Measurements from ENCODE around the gene RRAGB. TPM values are rescaled to one million over a fixed set of nuclear protein-coding genes. Genes with fewer than 3 reads are reported as not detected.
A peak's percentile ranks its signal among the peaks of the same experiment; 100 is the strongest.
"Not testable (repeated sequence)": the region's sequence is repeated elsewhere in the genome, so short reads cannot be mapped to it uniquely, and the experiment has no call there.

RRAGB gene
- total RNA-seq, 1 experiment from 2014 or later: 8.4 TPM

DNA sequence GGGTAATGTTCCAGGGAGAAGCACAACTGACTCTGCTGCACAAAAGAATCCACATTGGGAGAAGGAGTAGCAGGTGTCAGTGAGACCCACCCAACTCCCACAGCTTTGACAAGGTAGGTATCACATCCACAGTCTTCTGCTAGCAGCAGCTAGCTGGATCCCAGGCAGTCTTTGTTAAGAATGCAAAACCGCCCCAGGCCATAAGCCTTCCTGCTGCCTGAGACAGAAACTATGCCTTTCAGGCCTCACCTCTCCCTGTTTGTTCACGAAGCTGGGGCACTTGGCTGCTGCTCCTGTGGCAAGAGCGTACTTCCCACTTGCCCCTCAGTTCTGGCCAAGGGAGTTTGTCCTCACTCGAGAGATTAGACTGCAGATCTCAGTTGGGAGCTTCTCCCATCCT, 21.4 kb downstream of the RRAGB start:
- no peaks in the 10 kb centered on the region; the same call in 1 of the 2 replicates for H3K36me3 ChIP-seq
- H3K4me3 ChIP-seq: no peak overlapping the region
- H3K27me3 ChIP-seq: no peaks in the 10 kb centered on the region
- no peaks in the 10 kb centered on the region for H3K9me3 ChIP-seq (replicated peaks)
- no peaks in the 10 kb centered on the region for H3K4me1 ChIP-seq
- DNase-seq: no peak
- no peak overlapping the region for H3K27ac ChIP-seq

DNA sequence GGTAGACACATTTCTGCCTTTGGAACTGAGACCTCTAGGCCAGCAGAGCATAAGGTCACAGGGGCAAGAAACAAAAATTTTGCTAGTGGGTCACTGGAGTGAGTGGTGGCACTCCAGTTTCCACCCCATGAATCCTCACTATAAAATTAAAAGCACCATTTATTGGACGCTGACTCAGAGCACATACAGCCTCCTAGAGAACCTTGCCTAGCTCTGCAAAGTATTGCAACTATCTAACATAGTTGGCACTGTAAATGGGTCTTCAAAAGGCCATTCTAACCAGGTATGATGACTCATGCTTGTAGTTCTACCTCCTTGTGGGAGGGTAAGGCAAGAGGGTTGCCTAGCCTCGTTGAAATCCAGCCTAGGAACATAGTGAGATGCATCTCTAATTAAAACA, 25.1 kb downstream of the RRAGB start:
- Histone ChIP-seq H3K36me3 (no peaks in the 10 kb centered on the region), H3K27ac (no peak overlapping the region), H3K4me1 (no peaks in the 10 kb centered on the region), H3K27me3 (no peaks in the 10 kb centered on the region), H3K4me3 (no peak overlapping the region), H3K9me3 (replicated peaks) (no peaks in the 10 kb centered on the region)
- DNase-seq: no peak

DNA sequence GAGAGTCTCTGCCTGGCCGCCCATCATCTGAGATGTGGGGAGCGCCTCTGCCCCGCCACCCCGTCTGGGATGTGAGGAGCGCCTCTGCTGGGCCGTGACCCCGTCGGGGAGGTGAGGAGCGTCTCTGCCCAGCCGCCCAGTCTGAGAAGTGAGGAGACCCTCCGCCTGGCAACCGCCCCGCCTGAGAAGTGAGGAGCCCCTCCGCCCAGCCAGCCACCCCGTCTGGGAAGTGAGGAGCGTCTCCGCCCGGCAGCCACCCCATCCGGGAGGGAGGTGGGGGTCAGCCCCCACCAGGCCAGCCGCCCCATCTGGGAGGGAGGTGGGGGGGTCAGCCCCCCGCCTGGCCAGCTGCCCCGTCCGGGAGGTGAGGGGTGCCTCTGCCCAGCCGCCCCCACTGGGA, 30.9 kb downstream of the RRAGB start:
- H3K4me3 ChIP-seq; H3K9me3 ChIP-seq (replicated peaks); H3K4me1 ChIP-seq; H3K36me3 ChIP-seq; DNase-seq; H3K27ac ChIP-seq; H3K27me3 ChIP-seq: not testable (repeated sequence)

DNA sequence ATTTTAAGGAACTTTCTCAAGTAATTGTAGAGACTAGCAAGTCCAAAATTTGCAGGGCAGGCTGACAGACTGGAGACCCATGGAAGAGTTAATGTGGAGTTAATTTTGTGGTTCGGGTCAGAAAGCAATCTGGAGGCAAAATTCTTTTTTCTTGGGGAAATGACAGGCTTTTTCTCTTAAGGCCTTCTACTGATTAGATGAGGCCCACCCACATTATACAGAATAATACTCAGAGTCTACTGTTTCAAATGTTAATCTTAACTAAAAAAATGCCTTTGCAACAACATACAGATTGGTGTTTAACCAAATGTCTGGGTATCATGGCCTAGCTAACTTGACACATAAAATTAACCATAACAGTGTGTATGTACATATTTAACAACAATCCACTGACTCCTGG, 32.7 kb downstream of the RRAGB start:
- H3K4me1 ChIP-seq: no peaks in the 10 kb centered on the region
- H3K27ac ChIP-seq: no peak overlapping the region
- H3K9me3 ChIP-seq (replicated peaks): no peaks in the 10 kb centered on the region
- H3K27me3 ChIP-seq: no peaks in the 10 kb centered on the region
- H3K36me3 ChIP-seq: no peaks in the 10 kb centered on the region
- H3K4me3 ChIP-seq: no peak overlapping the region
- DNase-seq: no peak

DNA sequence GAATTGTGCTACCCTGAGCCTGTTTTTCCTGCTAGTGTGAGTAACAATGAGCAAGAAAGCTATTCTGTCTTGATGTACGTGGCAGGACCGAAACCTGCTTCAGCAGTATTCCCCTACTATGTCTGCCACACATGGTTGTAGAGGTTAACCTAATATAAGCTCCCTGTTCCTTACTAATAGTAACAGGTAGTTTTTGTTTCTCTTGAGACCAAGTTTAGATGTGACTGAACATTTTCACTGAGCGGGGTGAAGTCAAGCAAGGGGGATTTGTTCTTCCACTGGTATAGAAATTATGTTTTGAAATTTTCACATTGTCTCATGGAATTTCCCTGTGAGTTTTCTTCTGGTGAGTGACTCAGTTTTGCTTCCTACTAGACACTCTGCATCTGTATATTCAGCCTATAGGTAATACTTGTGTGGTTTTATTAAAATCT, 37.3 kb downstream of the RRAGB start:
- H3K27me3 ChIP-seq: no peaks in the 10 kb centered on the region
- no peaks in the 10 kb centered on the region for H3K9me3 ChIP-seq (replicated peaks)
- no peak for DNase-seq
- no peaks in the 10 kb centered on the region for H3K4me1 ChIP-seq
- no peak overlapping the region for H3K27ac ChIP-seq
- no peak overlapping the region for H3K4me3 ChIP-seq
- no peaks in the 10 kb centered on the region for H3K36me3 ChIP-seq

DNA sequence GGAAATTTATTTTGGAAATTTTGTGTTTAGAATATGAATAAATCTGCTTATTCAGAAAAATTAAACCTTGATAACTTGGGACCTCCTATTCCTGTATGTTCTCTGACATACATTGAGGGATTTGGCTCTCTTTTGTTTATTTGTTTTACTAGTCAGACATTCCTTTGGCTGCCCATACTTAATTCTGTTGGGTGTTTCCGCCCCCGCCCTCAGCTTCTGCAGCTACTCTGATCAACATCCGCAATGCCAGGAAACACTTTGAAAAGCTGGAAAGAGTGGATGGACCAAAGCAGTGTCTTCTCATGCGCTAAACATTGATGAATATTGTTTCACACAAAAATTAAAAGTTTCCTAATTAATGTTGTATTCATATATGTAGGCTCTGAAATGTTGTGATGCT, 40.5 kb downstream of the RRAGB start:
- H3K4me1 ChIP-seq: no peaks in the 10 kb centered on the region
- H3K9me3 ChIP-seq (replicated peaks): no peaks in the 10 kb centered on the region
- no peaks in the 10 kb centered on the region for H3K36me3 ChIP-seq
- H3K27ac ChIP-seq: no peak overlapping the region
- no peak overlapping the region for H3K4me3 ChIP-seq
- peak in 1 of 2 experiments; percentile 1 for DNase-seq
- no peaks in the 10 kb centered on the region for H3K27me3 ChIP-seq

DNA sequence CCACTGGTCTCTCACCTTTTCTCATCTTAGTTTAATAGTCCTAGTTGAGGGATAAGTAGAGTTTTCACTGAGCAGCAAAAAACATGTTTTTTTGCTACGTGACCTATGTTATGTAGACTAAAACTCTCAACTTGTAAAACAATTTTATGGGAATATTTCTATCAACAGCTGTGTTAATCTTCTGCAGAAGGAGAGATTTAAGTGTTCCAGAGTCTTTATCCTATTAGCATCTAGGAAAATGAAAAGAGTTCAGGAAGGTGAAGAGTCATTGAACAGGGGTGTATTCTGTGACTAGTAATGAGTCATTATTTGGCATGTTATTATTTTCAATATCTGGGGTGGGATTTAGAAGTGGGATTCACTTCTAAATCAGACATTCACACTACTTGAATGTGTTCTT, 41.9 kb downstream of the RRAGB start:
- Histone ChIP-seq H3K9me3 (replicated peaks) (no peaks in the 10 kb centered on the region), H3K4me3 (no peak overlapping the region), H3K36me3 (no peaks in the 10 kb centered on the region), H3K27ac (no peak overlapping the region), H3K27me3 (no peaks in the 10 kb centered on the region), H3K4me1 (no peaks in the 10 kb centered on the region)
- no peak for DNase-seq

DNA sequence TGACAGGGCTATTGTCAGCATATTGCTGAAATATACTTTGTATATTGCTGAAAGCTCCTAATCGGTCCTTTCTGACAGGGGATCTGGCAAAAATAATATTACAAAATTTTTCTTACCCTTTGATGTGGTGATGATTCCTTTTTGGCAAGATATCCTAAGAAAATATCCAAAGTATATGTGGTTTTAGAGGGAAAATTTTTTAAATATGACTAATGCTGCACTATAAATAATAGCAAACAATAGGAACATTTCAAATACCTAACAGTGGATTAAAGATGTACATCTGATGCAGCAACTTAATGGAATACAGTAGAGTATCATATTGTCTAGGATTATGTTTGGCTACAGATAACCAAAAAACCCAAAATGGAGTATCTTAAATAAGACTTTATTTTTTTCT, 49.6 kb downstream of the RRAGB start:
- Histone ChIP-seq H3K4me1 (no peaks in the 10 kb centered on the region), H3K36me3 (no peaks in the 10 kb centered on the region), H3K27ac (no peak overlapping the region), H3K4me3 (no peak overlapping the region), H3K9me3 (replicated peaks) (no peaks in the 10 kb centered on the region), H3K27me3 (no peaks in the 10 kb centered on the region)
- no peak for DNase-seq

DNA sequence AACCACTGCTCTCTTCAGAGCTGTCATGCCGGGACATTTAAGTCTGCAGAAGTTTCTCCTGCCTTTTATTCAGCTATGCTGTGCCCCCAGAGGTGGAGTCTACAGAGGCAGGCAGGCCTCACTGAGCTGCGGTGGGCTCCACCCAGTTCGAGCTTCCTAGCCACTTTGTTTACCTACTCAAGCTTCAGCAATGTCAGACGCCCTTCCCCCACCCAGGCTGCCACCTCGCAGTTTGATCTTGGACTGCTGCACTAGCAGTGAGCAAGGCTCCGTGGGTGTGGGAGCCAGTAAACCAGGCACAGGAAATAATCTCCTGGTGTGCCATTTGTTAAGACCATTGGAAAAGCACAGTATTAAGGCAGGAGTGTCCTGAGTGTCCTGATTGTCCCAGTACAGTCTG, 56.9 kb downstream of the RRAGB start:
- H3K9me3 ChIP-seq (replicated peaks); H3K36me3 ChIP-seq; H3K27ac ChIP-seq; H3K4me1 ChIP-seq; DNase-seq; H3K27me3 ChIP-seq; H3K4me3 ChIP-seq: not testable (repeated sequence)

DNA sequence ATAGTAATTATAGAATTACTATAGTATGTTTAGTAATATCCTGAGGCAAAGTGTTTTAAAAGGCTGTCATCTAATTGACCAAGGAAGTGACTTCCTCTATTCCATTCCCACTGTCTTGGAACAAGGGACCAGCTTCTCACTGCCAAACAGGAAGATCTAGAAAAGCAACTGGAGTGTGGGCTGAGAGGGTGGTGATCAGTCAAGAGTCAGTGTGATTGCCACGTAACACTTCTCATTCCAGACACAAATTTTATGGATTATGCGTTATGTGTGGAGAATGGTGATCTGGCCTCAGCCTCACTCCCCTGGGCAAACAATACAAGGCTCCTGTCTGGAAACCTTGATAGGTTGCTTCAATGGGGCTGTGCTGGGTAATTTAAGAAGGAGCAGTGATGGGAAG, 60.0 kb downstream of the RRAGB start:
- Histone ChIP-seq H3K27me3 (no peaks in the 10 kb centered on the region), H3K4me1 (no peaks in the 10 kb centered on the region), H3K9me3 (replicated peaks) (no peaks in the 10 kb centered on the region), H3K27ac (no peak overlapping the region), H3K4me3 (no peak overlapping the region), H3K36me3 (no peaks in the 10 kb centered on the region)
- no peak for DNase-seq

DNA sequence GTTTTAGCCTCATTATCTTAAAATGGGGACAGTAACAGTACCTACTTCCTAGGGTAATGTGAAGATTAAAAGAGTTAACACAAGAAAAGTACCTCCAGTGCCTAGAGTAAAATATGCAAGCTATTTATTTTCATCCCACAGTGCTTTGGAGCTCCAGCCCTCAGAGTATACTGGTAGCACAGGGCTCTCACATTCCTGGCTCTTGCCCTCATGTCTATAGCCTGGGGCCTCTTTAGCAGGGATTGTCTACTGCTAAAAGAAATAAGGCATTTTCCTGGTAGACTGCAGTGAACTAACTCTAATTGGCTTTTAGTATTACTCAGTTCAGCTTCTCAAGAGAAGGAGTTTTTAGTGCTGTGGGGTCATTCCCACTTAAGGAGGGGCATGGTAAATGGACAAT, 60.8 kb downstream of the RRAGB start:
- Histone ChIP-seq H3K27ac (no peak overlapping the region), H3K27me3 (no peaks in the 10 kb centered on the region), H3K4me3 (no peak overlapping the region), H3K9me3 (replicated peaks) (no peaks in the 10 kb centered on the region), H3K36me3 (no peaks in the 10 kb centered on the region), H3K4me1 (no peaks in the 10 kb centered on the region)
- DNase-seq: no peak

DNA sequence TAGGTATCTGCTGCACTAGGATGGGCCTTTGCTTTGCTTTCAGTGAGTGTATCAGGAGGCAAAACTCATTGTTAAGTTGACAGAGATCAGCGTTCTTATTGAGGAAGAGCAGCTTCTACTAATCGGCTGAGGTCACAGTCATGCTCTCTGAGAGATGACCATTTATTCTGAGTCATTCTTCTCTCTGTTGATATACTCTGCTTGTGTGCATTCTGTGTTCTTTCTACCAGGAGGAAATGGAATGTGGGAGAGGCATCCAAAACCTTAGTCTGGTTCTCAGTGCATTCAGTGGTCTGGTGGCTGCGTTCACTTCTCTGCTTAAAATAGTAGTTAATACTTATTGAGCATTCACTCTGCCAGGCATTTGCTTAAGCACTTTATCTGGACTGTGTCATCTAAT, 66.2 kb downstream of the RRAGB start:
- Histone ChIP-seq H3K9me3 (replicated peaks) (no peaks in the 10 kb centered on the region), H3K4me3 (no peak overlapping the region), H3K27me3 (no peaks in the 10 kb centered on the region), H3K4me1 (no peaks in the 10 kb centered on the region), H3K27ac (no peak overlapping the region), H3K36me3 (no peaks in the 10 kb centered on the region)
- DNase-seq: no peak

DNA sequence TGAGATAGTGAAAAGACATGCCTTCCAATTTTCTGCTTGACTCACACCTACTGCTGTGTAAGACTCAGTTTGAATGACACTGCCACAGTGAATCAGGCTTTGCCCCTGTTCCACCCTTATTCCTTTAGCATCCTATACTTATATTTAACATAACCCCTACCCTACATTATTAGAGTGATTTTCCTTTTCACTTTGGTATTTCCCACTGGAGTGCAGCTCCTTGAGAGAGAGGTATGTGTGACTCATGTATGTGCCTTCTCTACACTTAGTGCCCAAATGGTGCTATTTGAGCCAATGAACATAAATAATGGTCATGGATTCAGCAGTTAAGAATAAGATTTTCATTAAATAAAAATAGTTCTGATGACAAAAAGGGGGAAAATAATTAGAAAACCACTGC, 69.5 kb downstream of the RRAGB start:
- H3K27ac ChIP-seq: no peak overlapping the region
- no peak for DNase-seq
- no peaks in the 10 kb centered on the region for H3K4me1 ChIP-seq
- no peaks in the 10 kb centered on the region for H3K9me3 ChIP-seq (replicated peaks)
- no peak overlapping the region for H3K4me3 ChIP-seq
- H3K36me3 ChIP-seq: no peaks in the 10 kb centered on the region
- no peaks in the 10 kb centered on the region for H3K27me3 ChIP-seq

DNA sequence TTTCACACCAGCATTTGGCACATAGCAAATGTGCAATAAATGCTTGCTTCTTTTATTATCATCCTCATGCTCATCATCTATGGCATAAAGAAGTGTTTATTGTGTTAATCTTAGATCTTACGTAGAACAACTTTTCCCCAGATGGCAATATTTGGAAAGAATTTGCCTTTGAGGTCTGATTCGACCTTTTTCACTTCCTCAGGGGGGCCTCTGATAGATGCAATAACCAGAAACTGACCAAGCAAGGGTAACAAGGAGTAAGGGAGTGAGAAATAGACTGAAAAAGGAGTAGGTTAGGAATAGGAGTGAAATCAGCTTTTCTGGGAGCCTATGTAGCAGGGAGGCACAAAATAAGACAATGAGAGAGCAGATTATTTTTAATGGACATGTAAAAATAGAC, 70.2 kb downstream of the RRAGB start:
- Histone ChIP-seq H3K9me3 (replicated peaks) (no peaks in the 10 kb centered on the region), H3K4me3 (no peak overlapping the region), H3K36me3 (no peaks in the 10 kb centered on the region), H3K4me1 (no peaks in the 10 kb centered on the region), H3K27ac (no peak overlapping the region), H3K27me3 (no peaks in the 10 kb centered on the region)
- no peak for DNase-seq

DNA sequence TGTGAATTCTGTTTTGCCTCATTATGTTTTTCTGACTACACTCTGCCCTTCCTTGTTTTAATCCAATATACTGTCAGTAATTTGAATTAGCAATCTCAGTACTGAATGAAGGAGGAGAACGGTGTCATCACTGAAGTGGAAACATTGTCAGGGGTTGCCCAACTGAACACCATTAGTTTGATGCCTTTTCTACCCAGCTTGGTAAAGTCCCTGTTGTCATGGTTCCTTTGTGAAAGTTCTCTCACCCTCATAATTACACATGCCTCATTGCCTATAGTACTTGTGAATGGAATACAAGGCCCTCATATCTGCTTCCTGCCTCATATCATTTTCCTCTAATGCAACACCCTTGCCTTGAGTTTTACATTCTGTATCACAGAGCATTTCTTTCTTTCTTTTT, 76.9 kb downstream of the RRAGB start:
- H3K4me3 ChIP-seq: no peak overlapping the region
- no peaks in the 10 kb centered on the region for H3K9me3 ChIP-seq (replicated peaks)
- H3K27ac ChIP-seq: no peak overlapping the region
- no peaks in the 10 kb centered on the region for H3K27me3 ChIP-seq
- DNase-seq: no peak
- no peaks in the 10 kb centered on the region for H3K4me1 ChIP-seq
- no peaks in the 10 kb centered on the region for H3K36me3 ChIP-seq

DNA sequence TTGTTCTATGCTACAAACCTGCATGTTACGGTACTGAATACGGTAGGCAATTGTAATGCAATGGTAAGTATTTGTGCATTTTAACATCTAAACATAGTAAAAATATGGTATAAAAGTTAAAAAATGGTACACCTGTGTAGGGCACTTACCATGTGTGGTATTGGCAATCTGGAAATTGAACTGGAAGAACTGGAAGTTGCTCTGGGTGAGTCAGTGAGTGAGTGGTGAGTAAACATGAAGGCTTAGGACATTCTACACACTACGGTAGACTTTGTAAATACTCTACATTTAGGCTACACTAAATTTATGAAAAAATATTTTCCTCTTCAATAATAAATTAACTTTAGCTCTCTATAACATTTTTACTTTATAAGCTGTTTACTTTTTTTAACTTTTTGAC, 78.9 kb downstream of the RRAGB start:
- no peaks in the 10 kb centered on the region for H3K9me3 ChIP-seq (replicated peaks)
- no peak for DNase-seq
- no peak overlapping the region for H3K27ac ChIP-seq
- no peaks in the 10 kb centered on the region for H3K4me1 ChIP-seq
- no peaks in the 10 kb centered on the region for H3K36me3 ChIP-seq
- no peaks in the 10 kb centered on the region for H3K27me3 ChIP-seq
- H3K4me3 ChIP-seq: no peak overlapping the region

DNA sequence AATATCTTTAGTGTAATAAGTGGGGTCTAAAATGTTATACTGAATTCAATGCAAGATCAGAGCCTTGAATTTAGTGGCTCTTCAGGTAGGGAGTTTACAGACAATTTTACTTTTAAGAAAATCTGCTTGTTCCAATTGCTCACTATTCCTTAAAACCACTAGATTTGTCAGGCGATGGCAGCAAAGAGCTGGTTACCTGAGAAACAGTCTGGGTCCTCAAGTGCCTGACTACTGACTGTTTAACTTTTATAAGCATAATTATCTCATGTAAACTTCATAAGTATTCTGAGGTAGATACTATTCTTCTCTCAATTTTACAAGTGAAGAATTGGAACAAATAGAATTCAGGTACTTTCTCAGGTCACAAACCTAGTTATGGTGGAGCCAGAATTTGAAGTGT, 84.3 kb downstream of the RRAGB start:
- DNase-seq: no peak
- Histone ChIP-seq H3K27me3 (no peaks in the 10 kb centered on the region), H3K36me3 (no peaks in the 10 kb centered on the region), H3K27ac (no peak overlapping the region), H3K4me1 (no peaks in the 10 kb centered on the region), H3K9me3 (replicated peaks) (no peaks in the 10 kb centered on the region), H3K4me3 (no peak overlapping the region)

Measured in SJCRH30 (cell line).